ENCODE measurements around the gene FNDC3B. TPM values are rescaled to one million over a fixed set of nuclear protein-coding genes. Genes with fewer than 3 reads are reported as not detected.

FNDC3B gene
- 100 to 1,000 TPM; 131 to 179 (median 170) TPM for total RNA-seq

GRCh38 chr3:172039436-172040077 lies at the start of gene FNDC3B:
FNDC3B (plus strand) TSS chr3:172039578; CDS start chr3:172112480, 72,902 bp downstream.
- TF ChIP-seq, protein P1, sequence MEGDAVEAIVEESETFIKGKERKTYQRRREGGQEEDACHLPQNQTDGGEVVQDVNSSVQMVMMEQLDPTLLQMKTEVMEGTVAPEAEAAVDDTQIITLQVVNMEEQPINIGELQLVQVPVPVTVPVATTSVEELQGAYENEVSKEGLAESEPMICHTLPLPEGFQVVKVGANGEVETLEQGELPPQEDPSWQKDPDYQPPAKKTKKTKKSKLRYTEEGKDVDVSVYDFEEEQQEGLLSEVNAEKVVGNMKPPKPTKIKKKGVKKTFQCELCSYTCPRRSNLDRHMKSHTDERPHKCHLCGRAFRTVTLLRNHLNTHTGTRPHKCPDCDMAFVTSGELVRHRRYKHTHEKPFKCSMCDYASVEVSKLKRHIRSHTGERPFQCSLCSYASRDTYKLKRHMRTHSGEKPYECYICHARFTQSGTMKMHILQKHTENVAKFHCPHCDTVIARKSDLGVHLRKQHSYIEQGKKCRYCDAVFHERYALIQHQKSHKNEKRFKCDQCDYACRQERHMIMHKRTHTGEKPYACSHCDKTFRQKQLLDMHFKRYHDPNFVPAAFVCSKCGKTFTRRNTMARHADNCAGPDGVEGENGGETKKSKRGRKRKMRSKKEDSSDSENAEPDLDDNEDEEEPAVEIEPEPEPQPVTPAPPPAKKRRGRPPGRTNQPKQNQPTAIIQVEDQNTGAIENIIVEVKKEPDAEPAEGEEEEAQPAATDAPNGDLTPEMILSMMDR (IDR thresholded peaks at IDR 0.05; ENCODE audit: low read depth): no peak

DNA sequence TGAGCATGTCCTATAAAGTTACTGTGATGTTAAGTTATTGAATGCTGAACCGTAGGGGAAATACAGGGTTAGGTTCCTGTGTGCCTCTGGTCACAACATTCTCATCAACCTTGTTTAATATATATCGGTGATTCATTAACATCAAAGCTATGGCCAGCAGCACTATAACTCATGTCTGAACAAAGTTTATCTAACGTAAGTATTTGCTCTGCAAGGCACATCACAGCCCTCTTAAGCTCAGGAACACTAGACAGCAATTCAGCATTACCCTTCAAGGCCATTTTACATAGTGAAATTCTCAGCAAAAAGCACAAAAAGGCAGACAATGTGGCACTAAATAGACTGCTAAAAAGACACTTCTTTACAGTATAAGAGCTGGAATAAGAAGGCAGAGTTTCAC lies 48.2 kb upstream of the FNDC3B start:
- TF ChIP-seq, protein P1 (IDR thresholded peaks at IDR 0.05; ENCODE audit: low read depth): no peak

DNA sequence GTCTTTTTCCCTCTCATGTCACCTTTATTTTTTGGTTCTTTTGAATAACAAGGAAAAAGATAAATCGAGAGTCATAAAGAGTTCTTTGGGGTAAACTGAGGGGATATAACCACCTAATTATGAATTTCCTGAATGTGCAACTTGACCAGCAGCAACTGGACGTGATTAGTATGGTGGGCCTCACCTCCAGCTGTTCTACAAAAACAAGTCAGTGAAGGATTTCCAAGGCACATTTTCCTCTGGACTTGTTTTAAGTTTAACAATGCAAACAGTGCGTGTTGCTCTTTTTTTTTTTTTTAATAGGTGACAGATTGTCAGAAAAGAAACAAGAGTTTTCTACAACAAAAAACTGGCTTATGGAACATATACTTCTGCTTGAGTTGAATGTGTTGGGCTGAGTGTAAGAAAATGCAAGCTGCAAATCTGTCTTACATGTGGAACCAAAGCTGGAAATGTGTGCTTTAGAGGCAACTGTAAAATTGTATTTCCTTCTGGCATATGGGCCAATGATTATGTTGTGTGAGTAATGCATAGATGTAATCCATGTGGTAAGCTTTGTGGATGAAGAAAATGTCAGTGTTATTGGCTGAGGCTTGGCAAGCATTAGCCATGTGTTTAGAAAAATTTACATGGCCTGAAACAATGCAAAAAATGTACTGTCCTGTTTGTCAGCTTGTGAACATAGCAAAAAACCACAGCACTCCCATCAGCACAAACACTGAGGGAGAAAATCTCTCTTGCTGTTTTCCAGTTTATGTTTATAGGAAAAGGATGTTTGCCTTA lies 44.5 kb upstream of the FNDC3B start:
- TF ChIP-seq, protein P1 (IDR thresholded peaks at IDR 0.05; ENCODE audit: low read depth): no peak

DNA sequence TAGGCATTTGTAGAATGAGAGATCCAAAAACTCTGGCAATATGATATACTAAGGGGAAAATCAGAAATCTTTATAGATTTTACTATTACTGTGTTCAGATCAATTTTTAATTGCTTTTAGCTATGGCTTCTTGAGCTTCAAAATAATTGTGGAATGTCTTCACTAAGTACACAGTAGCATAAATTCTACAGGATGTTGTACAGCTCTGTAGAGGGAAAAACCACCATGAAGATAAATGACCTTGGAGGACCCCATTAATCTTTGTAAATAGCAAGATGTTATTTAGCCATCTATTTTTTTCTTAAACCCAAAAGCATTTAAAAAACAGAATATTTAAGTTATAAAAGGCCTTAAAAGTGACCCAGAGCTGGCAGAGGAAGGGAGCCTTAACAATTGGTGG lies 43.9 kb upstream of the FNDC3B start:
- TF ChIP-seq, protein P1 (IDR thresholded peaks at IDR 0.05; ENCODE audit: low read depth): no peak

- TF ChIP-seq, protein P1 (IDR thresholded peaks at IDR 0.05; ENCODE audit: low read depth): no peak
Measured at GRCh38 chr3:171996178-171996817, 43.1 kb upstream of the FNDC3B start.

GRCh38 chr3:172002512-172003078 lies 36.8 kb upstream of the FNDC3B start:
- TF ChIP-seq, protein P1 (IDR thresholded peaks at IDR 0.05; ENCODE audit: low read depth): no peak

DNA sequence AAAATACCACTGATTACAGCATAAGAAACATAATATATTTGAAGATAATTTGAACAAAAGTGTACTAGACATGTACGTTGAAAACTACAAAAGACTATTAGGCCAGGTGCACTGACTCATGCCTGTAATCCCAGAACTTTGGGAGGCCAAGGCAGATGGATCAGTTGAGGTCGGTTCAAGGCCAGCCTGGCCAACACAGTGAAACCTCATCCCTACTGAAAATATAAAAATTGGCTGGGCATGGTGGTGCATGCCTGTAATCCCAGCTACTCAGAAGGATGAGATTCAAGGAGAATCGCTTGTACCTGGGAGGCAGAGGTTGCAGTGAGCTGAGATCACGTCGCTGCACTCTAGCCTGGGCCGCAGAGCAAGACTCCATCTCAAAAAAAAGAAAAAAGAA lies 36.2 kb upstream of the FNDC3B start:
- TF ChIP-seq, protein P1 (IDR thresholded peaks at IDR 0.05; ENCODE audit: low read depth): no peak
